Measurements from ENCODE around the gene DDAH2.

The DDAH2 gene

DNA sequence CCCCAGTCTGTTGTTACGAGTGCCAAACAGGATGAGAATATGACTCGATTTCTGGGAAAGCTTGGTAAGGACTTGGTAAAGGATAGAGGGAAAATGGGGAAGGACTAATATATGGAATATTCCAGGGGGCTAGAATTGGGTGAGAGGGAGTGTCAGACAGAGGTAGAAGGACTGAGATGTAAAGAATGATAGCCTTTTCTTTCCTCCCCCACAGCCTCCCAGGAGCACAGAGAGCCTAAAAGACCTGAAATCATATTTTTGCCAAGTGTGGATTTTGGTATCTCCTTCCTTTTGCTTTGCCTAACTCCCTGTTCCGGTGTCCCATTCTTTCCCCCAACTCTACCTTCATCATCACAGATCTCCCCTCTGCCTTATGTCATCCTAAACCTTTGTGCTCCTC lies 13.8 kb upstream of the DDAH2 start:
- H3K4me1 ChIP-seq (ENCODE audit: insufficient read depth, low read length), result peaks cover 9% of the 10 kb centered on the region
- H3K9me3 ChIP-seq (ENCODE audit: control insufficient read depth, insufficient read depth, low read length), result no peaks in the 10 kb centered on the region
- no peak overlapping the region for H3K9ac ChIP-seq (ENCODE audit: low read depth, low read length)
- H3K36me3 ChIP-seq (ENCODE audit: insufficient read depth, low read length), result peaks cover 22% of the 10 kb centered on the region

DNA sequence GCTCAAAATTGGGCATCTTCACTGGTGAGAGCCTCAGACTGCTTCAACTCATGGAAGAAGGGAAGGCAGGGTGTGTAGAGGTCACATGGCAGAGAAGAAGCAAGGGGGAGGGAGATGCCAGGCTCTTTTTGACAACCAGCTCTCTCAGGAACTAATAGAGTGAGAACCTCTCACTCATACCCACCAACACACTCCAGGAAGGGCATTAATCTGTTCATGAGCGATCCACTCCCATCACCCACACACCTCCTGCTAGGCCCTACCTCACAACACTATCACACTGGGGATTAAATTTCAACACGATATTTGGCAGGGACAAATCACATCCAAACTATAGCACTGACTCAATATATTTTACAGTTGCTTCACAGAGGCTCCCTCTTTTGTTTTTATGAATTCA lies 12.7 kb upstream of the DDAH2 start:
- peaks cover 17% of the 10 kb centered on the region for H3K36me3 ChIP-seq (ENCODE audit: insufficient read depth, low read length)
- no peaks in the 10 kb centered on the region for H3K9me3 ChIP-seq (ENCODE audit: control insufficient read depth, insufficient read depth, low read length)
- H3K4me1 ChIP-seq (ENCODE audit: insufficient read depth, low read length), result peaks cover 14% of the 10 kb centered on the region
- no peak overlapping the region for H3K9ac ChIP-seq (ENCODE audit: low read depth, low read length)

DNA sequence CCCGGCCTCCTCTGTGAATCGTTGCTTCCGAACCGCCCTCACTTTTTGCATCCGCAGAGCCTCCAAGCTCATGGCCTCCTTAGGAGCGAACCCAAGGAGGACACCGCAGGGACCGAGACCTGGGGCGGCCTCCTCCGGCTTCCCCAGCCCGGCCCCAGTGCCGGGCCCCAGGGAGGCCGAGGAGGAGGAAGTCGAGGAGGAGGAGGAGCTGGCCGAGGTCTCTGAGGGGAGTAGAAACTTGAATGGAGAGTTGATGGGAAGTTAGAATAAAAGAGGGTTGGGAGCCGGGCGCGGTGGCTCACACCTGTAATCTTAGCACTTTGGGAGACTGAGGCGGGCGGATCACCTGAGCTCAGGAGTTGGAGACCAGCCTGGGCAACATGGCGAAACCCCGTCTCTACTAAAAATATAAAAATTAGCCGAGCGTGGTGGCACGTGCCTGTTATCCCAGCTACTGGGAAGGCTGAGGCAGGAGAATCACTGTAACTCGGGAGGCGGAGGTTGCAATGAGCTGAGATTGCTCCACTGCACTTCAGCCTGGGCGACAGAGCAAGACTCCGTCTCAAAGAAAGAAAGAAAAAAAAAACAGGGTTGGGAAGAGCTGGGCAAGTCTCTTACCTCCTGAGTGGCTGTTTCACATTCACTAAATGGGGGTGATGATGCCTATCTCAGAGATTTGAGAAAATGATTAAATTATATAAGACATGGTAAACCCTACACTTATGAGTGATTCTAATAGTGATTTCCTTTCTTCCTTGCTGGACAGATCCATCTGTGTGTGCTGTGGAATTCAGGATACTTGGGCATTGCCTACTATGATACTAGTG lies 11.5 kb upstream of the DDAH2 start:
- Histone ChIP-seq H3K9me3 (ENCODE audit: control insufficient read depth, insufficient read depth, low read length) (no peaks in the 10 kb centered on the region), H3K9ac (ENCODE audit: low read depth, low read length) (peak overlapping the region; percentile 80), H3K36me3 (ENCODE audit: insufficient read depth, low read length) (peaks cover 17% of the 10 kb centered on the region), H3K4me1 (ENCODE audit: insufficient read depth, low read length) (peaks cover 14% of the 10 kb centered on the region)

DNA sequence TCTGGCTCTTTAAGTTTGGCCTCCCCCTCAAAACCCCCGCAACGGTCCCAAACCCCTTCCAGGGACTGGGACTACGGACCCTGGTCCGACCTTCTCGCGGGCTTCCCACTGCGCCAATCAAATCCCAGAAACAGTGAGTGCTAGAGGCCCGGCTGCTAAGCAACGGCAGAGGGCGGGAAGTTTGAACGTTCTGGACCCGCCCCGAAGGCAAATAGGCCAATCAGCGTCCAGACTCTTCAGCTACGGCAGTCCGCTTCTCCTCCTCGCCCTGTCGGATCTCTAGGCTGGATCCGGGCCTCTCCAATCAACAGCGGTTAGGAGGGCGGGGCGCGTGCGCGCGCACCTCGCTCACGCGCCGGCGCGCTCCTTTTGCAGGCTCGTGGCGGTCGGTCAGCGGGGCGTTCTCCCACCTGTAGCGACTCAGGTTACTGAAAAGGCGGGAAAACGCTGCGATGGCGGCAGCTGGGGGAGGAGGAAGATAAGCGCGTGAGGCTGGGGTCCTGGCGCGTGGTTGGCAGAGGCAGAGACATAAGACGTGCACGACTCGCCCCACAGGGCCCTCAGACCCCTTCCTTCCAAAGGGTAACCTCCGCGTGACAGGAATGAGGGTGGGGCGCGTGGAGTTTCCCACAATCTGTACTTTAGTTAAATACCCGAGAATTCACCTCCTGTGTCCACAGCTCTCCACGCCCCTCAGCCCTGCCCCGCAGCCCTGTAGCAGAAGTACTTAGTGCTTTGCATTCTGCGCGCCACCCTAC lies 10.7 kb upstream of the DDAH2 start, which contains the start of gene MSH5:
Gene MSH5 (plus strand): TSS at position 367 of the 758 bp plus-strand sequence. CDS start 462 bp downstream, outside the sequence.
- Histone ChIP-seq H3K9me3 (ENCODE audit: control insufficient read depth, insufficient read depth, low read length) (no peaks in the 10 kb centered on the region), H3K36me3 (ENCODE audit: insufficient read depth, low read length) (peaks cover 17% of the 10 kb centered on the region), H3K4me1 (ENCODE audit: insufficient read depth, low read length) (peaks cover 14% of the 10 kb centered on the region), H3K9ac (ENCODE audit: low read depth, low read length) (peak within 1 kb of the TSS; percentile 80)

DNA sequence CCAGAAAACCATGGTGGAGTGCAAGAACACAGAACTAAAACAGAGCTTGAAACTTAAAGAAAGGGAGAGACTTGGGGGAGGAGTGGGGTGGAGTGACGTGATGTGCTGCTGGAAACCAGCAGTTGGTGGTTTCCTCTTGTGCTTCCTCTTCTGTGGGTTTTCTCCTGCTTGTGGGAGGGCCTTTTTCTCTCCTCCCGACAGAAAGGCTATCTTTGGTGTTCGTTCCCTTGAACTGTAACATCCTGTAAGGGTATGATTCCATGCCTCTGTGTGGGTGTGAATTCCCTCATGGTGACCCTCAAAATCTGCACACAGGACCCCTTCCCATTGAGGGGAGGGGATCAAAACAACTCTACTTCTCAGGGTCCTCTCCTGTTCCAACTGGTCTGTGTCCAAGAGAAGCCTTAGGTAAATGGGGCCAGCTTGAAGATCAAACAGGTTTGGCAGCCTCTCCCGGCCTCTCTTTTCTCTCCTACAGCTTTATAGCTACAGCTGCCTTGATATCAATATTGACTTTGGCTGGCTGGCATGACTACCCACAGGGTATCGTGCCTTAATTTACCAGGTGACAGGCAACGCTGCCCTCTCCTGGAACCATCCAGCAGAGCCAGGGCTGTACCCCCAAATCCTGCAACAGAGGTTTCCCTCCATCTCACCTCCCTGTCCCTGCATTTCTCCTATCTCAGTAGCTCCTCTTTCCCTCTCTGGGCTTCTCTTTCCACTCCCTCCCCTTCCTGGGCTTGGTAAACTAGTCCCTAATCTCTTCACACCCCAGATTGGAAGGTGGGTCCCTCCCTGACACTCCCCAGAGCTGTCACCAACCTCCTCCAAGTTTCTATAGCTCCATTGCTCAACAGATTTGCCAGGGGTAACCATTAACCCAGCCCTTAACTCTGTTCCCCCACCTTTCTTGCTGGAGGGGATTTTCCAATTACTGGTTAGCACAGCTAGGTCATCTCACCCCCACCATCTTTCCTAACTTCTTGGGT lies 9.2 kb upstream of the DDAH2 start:
- Histone ChIP-seq H3K9me3 (ENCODE audit: control insufficient read depth, insufficient read depth, low read length) (no peaks in the 10 kb centered on the region), H3K9ac (ENCODE audit: low read depth, low read length) (peak overlapping the region; percentile 52; the same call in 1 of the 2 replicates), H3K36me3 (ENCODE audit: insufficient read depth, low read length) (peaks cover 20% of the 10 kb centered on the region), H3K4me1 (ENCODE audit: insufficient read depth, low read length) (peaks cover 22% of the 10 kb centered on the region)

DNA sequence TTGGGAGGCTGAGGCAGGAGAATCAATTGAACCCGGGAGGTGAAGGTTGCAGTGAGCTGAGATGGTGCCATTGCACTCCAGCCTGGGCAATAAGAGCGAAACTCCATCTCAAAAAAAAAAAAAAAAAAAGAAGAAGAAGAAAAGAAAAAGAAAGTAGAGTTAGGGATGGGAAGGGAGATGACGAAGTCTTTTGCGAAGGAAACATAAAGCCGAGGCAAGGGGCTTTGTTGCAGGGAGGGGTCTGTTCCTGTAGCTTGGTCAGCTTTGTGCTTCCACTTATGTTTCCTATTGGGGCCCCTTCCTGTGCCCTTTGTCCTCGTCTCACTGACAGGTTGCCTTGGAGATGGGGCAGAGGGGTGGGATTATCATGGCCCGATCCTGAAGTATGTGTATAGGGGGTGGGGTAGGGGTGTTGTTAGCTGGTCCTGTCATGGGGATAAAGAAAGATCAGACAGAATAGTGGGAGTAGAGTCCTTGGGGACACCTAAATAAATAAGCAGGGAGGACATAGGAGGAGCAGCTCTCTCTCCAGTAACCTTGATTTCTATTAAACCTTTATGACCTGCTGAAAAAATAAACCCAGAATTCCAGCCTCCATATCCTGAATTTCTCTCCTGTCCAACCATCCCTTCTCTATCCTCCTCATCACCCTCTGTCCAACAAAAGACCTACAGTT lies 8.4 kb upstream of the DDAH2 start:
- peaks cover 20% of the 10 kb centered on the region for H3K36me3 ChIP-seq (ENCODE audit: insufficient read depth, low read length)
- peaks cover 22% of the 10 kb centered on the region for H3K4me1 ChIP-seq (ENCODE audit: insufficient read depth, low read length)
- H3K9me3 ChIP-seq (ENCODE audit: control insufficient read depth, insufficient read depth, low read length), result no peaks in the 10 kb centered on the region
- H3K9ac ChIP-seq (ENCODE audit: low read depth, low read length), result peak overlapping the region; percentile 100; the same call in 1 of the 2 replicates

DNA sequence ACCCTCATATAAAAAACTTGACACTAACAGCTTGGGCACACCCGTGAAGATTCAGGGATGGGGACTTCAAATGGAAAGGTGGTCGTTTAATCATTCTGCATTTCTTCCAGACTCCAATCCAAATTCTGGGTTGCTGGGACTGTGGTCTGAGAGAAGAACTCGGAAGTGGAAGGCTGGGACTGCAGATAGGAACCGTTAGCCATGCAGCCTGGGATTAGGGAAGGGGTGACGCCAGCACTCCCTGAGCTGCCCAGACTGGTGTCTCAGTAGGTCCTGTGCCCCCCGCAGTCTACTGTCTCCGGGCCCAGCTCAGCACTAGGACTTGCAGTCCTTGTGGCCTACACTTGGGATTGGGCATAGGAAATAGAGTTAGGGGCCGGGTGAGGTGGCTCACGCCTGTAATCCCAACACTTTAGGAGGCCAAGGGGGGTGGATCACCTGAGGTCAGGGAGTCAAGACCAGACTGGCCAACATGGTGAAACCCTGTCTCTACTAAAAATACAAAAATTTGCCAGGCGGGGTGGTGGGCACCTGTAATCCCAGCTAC lies 7.7 kb upstream of the DDAH2 start:
- Histone ChIP-seq H3K9me3 (ENCODE audit: control insufficient read depth, insufficient read depth, low read length) (no peaks in the 10 kb centered on the region), H3K4me1 (ENCODE audit: insufficient read depth, low read length) (peaks cover 22% of the 10 kb centered on the region), H3K36me3 (ENCODE audit: insufficient read depth, low read length) (peaks cover 21% of the 10 kb centered on the region), H3K9ac (ENCODE audit: low read depth, low read length) (peak overlapping the region; percentile 100)

DNA sequence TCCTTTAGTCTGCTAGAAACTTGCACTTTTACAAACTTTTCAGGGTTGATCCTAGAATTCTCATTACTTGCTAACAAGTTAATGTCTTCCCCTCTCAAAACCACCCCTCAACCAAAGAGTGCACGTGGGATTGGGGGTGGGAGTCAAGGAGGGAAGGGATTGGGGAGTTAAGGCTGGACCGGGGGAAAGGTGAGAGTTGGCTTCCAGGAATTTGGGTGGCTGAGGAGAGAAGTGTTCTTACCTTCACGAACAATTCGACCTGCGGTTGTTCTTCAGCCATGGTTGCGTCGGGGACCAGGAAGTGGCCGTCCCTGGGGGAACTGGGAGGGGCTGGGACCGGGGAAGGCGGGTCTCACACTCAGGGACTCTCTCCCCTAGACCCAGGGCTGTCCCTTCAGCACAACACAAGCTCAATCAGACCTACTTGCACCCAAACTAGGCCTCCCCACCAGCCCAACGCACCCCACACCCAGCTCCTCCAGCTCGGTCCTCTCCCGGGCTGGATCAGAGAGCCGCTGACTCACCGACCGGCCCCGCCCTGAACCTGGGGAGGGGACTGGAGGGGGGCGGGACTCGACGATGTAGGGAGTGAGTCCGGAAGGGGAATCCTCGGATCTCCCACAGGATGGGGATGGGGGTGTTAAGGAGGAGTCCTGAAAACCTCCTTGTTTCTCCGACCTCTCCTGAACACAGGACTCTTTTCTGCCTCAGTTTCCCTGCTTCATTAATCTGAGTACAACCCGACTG lies 7.1 kb upstream of the DDAH2 start, which contains the start of gene CLIC1:
Gene CLIC1 (minus strand): TSS at position 510 of the 747 bp plus-strand sequence. CDS start 230 bp downstream, at position 280.
- Histone ChIP-seq H3K36me3 (ENCODE audit: insufficient read depth, low read length) (peaks cover 24% of the 10 kb centered on the region), H3K9me3 (ENCODE audit: control insufficient read depth, insufficient read depth, low read length) (no peaks in the 10 kb centered on the region), H3K9ac (ENCODE audit: low read depth, low read length) (peak within 1 kb of the TSS; percentile 100), H3K4me1 (ENCODE audit: insufficient read depth, low read length) (peaks cover 22% of the 10 kb centered on the region)

DNA sequence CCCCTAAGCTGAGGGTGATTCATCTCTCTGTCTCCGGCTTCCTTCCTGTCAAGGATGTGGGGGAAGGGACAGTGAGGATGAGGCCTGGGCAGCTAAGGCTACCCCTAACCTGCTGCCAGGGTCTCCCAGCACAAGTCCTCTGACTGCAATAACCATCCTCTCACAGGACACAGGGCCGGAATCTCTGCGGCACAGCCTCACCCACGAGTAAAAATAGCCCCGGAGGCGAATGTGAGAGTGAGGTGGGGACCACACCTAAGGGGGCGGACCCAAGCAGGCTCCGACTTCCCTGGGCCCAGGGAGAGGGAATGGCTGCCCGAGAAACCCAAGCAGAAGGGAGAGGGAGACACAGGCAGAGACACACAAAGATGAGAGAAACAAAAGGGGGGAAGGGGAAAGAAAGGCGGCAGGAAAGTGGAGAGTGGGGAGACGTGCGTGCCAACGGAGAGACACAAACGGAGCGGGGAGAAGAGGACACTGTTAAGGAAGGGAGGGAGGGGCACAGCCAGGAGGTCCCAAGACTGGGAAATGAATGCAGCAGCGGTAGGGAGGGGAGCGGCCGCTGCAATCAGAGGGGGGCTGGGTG lies 5.8 kb upstream of the DDAH2 start:
- peaks cover 22% of the 10 kb centered on the region for H3K4me1 ChIP-seq (ENCODE audit: insufficient read depth, low read length)
- no peaks in the 10 kb centered on the region for H3K9me3 ChIP-seq (ENCODE audit: control insufficient read depth, insufficient read depth, low read length)
- H3K36me3 ChIP-seq (ENCODE audit: insufficient read depth, low read length), result peaks cover 21% of the 10 kb centered on the region
- peak overlapping the region; percentile 100 for H3K9ac ChIP-seq (ENCODE audit: low read depth, low read length)

DNA sequence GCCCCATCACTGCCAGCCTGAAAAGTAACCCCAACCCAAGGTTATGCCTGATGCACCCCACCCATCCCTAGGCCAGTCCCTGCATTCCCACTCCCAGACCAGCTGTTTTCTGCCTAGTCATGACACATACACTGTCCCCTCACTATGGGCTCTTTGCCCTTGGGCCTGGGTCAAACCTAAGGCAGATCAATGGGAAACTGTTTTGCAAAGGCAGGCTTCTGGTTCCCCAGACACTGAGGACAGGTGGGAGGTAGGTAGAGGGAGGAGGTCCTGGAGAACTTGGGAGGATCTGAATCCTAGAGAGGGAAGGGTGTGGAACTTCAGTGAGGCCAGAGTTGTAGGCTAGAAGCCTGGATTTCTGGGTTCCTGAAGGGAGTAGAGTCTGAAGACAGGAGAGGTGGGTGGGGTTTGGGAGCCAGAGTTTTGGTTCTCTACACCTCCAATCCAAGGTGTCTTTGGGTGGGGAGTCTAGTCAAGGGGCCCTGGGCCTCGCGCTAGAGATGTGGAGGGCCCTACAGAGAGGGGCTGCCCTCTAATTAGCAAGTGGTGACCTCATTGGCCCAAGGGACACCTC lies 5.2 kb upstream of the DDAH2 start:
- H3K4me1 ChIP-seq (ENCODE audit: insufficient read depth, low read length), result peaks cover 22% of the 10 kb centered on the region
- peak overlapping the region; percentile 100 for H3K9ac ChIP-seq (ENCODE audit: low read depth, low read length)
- no peaks in the 10 kb centered on the region for H3K9me3 ChIP-seq (ENCODE audit: control insufficient read depth, insufficient read depth, low read length)
- H3K36me3 ChIP-seq (ENCODE audit: insufficient read depth, low read length), result peaks cover 21% of the 10 kb centered on the region

DNA sequence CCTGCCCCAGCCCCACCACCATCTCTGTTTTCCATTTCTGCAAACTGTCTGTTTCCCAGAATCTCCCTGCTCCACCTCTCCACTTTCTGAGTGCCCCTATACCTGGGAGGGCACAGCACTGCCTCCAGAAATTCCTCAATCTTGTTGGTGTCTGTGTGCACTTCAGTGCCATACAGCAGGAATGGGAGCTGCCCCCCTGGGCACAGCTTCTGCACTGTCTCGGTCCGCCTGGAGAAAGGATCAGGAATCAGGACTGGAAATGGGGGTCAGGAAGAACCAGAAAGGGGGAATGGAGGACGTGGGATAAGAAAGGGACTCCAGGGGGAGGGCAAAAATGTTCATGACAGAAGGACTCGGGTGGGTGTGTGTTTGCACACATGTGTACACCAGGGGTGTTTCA lies 4.6 kb upstream of the DDAH2 start:
- no peaks in the 10 kb centered on the region for H3K9me3 ChIP-seq (ENCODE audit: control insufficient read depth, insufficient read depth, low read length)
- peaks cover 21% of the 10 kb centered on the region for H3K36me3 ChIP-seq (ENCODE audit: insufficient read depth, low read length)
- no peak overlapping the region for H3K9ac ChIP-seq (ENCODE audit: low read depth, low read length)
- peaks cover 21% of the 10 kb centered on the region for H3K4me1 ChIP-seq (ENCODE audit: insufficient read depth, low read length)

DNA sequence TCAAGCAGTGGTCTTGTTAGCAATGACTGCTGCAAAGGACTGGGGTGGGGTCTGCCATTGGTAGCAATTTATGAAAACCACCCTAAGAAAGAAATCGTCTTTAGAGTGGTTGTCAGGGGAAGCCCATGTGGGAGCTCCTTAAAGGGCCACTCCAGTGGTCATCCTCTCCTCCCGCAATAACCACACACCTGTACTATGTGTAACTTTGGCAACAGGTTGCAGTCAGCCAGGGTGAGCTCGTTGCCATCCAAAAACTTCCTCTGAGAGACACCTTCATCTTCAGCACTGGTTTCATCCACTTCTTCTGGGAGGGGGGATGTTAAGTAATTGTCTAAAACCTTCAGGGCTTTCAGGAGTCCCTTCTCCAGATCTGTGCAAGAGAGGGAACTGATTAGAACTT lies 2.9 kb upstream of the DDAH2 start:
- H3K4me1 ChIP-seq (ENCODE audit: insufficient read depth, low read length), result peaks cover 8% of the 10 kb centered on the region
- no peak overlapping the region for H3K9ac ChIP-seq (ENCODE audit: low read depth, low read length)
- no peaks in the 10 kb centered on the region for H3K9me3 ChIP-seq (ENCODE audit: control insufficient read depth, insufficient read depth, low read length)
- H3K36me3 ChIP-seq (ENCODE audit: insufficient read depth, low read length), result peaks cover 21% of the 10 kb centered on the region

Measured in ES-I3 (cell line).